Measurements from ENCODE around the gene INTS7.

INTS7 gene, protein sequence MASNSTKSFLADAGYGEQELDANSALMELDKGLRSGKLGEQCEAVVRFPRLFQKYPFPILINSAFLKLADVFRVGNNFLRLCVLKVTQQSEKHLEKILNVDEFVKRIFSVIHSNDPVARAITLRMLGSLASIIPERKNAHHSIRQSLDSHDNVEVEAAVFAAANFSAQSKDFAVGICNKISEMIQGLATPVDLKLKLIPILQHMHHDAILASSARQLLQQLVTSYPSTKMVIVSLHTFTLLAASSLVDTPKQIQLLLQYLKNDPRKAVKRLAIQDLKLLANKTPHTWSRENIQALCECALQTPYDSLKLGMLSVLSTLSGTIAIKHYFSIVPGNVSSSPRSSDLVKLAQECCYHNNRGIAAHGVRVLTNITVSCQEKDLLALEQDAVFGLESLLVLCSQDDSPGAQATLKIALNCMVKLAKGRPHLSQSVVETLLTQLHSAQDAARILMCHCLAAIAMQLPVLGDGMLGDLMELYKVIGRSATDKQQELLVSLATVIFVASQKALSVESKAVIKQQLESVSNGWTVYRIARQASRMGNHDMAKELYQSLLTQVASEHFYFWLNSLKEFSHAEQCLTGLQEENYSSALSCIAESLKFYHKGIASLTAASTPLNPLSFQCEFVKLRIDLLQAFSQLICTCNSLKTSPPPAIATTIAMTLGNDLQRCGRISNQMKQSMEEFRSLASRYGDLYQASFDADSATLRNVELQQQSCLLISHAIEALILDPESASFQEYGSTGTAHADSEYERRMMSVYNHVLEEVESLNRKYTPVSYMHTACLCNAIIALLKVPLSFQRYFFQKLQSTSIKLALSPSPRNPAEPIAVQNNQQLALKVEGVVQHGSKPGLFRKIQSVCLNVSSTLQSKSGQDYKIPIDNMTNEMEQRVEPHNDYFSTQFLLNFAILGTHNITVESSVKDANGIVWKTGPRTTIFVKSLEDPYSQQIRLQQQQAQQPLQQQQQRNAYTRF

DNA sequence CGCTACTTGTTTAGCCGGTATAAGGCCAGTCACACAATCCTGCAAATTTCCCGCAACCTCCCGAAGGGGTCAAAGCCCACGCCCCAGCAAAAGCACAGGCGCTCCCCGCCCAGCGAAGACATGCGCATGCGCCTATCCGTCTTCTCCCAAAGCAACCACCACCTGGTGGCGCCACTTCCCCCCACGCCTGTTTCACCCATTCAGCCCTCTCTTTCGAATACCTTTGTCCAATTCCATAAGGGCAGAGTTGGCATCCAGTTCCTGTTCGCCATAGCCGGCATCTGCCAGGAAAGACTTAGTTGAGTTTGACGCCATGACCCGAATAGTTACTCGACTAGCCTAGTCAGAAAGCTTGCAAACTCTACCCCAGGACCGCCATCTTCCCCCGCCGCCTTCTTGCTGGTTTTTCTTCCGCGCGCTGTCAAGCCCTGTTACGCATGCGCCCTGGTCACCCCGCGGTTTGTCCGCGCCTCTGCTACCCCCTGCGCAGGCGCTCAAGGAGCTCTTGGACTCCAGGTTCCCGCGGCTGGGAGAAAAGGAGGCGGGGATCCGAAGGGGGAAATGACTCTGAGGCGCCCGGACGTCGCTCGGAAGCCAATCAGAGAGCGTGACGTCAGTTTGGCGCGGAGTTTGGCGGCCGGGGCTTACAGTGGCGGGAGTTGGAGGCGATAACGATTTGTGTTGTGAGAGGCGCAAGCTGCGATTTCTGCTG is at the start of gene INTS7, which contains the start of gene DTL:
INTS7 (minus strand) TSS at position 435 of the 712 bp plus-strand sequence; CDS start at position 315, 120 bp downstream.
DTL (plus strand) TSS at position 626 of the 712 bp plus-strand sequence. CDS start 143 bp downstream, outside the sequence.
- peak; percentile 98 for DNase-seq

DNA sequence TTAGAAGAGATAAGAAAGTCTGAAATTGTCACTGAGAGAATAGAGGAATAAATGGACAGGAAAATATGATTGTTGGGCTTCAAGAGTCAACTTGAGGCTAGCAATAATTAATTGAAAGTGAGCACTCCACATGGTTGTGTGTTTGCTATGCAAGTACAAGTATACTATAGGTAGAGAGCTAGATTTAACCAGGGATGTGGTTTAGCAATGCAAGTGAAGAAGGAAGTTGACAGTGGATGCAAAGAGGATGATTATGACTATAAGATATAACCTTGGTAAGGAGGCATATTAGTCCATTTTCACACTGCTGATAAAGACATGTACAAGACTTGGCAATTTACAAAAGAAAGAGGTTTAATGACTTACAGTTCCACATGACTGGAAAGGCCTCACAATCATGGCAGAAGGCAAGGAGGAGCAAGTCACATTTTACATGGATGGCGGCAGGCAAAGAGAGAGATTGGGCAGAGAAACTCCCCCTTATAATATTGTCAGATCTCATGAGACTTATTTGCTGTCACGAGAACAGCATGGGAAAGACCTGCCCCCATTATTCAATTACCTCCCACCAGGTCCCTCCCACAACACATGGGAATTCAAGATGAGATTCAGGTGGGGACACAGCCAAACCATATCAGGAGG is 47.5 kb upstream of the INTS7 start:
- no peak for DNase-seq

DNA sequence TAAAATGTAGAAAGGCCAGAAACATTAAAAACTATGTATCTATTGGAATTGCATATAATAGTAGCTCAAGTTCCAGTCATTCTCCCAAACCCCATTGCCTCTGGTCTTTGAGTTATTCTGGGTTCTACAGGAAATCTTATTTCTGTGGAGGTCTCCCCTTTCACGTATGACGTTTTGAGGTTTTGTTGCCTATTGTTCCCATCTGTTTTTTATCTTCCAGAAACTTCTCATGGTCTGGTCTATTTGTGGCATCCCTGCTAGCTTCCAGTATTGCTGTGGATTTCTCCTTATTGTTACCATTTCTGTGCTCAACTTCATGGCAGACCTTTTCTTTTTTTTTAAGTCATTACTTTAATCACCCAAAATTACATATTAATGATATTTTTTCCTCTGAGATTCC is 43.5 kb upstream of the INTS7 start:
- DNase-seq = no peak

DNA sequence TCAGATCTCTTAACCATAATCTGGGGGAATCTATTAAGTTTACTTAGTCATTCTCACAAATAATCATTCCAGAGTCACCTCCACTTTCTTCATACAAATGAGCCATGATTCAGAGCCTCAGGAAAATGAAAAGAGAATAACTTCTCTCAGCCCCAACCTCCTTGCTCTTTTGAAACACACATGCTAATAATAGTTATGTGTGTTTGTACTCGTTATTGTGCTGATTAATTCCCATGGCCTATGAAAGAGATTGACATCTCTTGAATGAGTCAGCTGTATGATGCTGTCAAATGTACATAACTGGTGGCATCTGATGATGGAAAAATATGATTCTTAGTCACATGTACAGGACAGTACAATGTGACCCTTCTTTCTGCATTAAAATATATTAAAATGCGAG is 41.7 kb upstream of the INTS7 start:
- DNase-seq = no peak

DNA sequence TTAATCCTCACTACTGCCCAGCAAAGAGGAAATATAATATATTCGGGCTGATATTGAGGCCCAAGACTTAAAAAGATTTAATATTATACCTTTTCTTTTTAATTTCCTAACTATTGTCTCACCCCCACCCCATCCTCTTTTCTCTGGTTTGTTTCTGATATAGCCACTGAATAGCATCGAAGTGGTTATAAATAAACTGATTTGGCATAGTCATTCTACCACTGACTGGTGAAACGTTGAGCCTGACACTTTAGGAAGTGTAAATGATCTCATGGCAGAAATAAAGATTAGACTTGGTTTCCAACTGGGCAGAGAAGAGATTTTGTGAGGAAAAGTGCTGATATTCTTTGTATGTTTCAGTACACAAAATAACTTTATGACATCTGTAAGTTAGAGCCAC is 39.5 kb upstream of the INTS7 start:
- DNase-seq = no peak

DNA sequence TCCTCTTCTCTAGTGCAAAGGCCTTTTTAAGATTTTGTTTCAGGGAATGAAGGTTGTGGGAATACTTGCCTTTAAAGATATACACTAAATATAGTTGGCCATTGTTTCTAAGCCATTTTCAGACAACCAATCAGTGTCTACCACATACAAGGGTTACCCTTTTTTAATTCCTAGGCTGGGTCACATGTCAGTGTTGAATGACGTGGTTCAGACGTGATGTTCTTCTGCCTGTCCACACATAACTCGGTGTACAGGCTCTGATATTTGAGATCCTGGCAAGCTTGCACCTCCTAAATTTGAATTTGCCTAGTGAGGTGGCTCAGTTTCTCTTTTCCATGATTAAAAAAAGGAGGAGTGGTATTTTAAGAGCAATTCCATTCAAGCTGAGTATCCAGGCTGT is 39.0 kb upstream of the INTS7 start:
- DNase-seq = no peak

DNA sequence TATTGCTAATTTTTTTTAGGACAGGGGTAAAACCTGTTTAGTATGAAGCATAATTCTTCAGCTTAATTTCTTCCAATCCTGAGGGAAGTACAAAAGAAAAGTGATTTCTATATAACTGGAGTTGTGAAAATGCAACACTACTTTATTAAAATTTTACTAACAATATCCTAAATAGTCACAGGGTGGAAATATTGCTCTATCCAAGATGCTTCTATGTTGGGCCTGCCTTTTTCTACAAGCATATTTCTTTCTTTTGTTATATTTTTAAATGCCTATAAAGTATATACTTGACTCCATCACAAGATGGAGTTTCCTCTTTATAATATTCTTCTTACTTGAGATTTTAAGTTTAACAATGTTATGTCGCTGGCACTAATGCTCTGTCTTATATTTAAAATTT is 38.1 kb upstream of the INTS7 start:
- no peak for DNase-seq

DNA sequence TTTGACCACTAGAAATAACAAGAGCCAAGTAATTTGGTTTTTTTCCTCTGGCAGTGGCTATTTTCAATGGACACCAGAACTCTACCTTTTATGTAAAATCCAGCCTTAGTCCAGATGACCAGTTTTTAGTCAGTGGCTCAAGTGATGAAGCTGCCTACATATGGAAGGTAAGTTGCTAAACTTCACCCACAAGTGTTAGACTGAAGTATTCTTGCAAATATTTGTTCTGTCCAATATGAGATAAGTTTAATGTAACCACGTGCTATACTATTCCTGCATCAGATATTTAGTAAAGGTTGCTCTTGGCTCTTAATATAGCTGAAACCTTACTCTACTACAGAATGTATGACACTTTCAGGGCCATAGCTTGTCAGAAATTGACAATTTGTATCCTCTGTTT is 36.7 kb upstream of the INTS7 start:
- no peak for DNase-seq

DNA sequence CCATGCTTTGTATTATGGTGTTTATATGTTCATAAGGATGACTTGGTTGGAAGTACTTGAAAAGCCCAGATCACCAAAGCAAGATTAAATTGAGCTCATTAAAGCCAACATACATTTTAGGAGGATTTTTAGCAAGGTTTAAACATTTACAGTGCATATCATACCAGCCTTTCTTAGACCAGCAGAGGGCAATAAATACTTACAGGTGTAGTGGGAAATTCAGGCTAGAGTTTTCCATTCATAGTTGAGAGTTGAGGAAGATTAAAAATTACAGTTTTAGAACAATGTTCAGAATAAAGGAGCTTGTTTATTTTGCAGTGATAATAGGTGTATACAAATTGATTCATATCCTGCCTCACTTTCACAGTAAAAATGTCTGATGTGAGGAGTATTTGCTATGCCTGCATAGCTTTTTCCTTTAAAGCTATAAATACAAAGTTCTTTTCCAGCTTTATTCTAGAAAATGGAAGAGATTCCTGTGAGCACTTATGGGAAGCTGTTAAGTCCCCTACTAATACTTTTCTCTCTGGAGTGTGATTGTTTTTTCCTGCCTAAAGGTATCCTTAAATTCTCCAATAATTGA is 35.5 kb upstream of the INTS7 start:
- DNase-seq = no peak

DNA sequence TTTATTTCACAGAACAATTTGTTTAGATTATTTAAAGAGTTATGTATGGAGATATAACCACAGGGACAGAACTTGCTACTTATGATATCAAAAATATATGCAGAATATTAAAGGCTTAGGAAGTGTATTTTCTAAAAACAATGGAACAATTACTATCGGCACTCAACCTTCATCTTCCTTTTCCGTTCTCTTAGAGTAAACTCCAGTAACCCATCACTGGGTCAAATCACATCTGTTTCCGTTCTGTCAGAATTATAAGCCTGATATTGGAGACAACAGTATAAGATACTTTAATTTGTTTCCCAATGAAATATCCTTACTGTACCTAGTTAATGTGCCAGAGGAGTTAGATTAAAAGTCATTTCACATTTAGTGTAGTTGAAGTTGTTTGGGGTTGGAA is 32.4 kb upstream of the INTS7 start:
- DNase-seq = no peak

DNA sequence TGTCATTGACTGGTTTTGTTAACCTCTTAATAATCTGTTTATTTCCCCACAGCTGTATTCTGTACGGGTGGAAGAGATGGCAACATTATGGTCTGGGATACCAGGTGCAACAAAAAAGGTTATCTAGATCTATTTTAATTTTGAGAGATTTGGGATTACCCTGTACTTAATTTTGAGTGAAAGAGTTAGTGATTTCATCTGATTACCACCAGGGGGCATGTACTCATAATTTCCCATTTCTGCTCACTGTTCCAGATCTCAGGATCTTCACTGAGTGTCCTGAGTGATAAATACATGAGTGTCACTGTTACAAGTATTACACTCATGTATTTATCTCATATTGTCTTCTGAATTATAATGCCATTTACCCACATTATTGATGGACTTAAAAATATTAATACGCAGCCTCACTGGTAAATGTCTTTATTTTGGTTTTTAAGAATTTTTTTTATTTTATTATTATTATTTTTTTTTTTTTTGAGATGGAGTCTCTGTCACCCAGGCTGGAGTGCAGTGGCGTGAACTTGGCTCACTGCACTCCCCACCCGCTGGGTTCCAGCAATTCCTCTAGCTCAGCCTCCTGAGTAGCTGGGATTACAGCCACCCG is 27.6 kb upstream of the INTS7 start:
- no peak for DNase-seq

DNA sequence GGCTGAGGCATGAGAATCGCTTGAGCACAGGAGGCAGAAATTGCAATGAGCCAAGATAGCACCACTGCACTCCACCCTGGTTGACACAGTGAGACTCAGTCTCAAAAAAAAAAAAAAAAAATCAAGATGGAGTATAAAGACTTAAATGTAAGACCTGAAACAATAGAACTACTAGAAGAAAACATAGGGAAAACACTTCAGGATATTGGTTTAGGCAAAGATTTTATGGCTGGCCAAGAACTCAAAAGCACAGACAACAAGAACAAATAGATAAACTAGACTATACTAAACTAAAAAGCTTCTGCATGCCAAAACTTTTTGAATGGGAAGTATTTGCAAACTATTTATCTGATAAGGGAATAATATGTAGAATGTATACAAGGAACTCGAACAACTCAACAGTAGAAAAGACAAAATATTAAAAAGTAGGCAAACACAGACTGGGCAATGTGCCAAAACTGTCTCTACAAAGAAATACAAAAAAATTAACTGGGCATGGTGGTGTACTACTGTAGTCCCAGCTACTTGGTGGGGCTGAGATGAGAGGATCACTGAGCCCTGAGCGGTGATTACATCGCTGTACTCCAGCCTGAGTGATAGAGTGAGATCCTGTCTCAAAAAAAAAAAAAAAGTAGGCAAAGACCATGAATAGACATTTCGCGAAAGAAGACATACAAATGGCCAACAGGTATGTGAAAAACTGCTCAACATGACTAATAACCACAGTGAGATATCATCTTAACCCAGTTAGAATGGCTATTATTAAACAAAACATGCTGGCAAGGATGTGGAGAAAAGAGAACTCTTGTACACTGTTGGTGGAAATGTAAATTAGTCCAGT is 25.5 kb upstream of the INTS7 start:
- no peak for DNase-seq

DNA sequence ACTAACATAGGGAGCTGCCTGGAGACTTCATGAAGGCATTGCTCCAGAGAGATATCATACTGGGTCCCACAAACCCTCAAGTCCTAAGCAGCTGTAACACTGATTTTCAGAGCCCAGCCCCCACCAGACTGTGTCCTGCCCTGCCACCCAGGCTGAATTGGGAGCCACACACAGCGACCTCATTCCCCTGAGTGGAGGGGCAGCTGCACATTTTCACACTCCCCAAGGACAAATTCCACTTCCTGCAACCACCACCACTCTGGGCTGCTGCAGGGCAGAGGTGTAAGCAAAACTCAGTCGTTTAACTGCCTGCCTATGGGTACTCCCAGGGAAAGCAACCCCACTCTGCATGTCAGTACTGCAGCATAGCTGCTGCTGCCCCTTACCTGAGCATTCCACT is 20.0 kb upstream of the INTS7 start:
- DNase-seq = no peak

DNA sequence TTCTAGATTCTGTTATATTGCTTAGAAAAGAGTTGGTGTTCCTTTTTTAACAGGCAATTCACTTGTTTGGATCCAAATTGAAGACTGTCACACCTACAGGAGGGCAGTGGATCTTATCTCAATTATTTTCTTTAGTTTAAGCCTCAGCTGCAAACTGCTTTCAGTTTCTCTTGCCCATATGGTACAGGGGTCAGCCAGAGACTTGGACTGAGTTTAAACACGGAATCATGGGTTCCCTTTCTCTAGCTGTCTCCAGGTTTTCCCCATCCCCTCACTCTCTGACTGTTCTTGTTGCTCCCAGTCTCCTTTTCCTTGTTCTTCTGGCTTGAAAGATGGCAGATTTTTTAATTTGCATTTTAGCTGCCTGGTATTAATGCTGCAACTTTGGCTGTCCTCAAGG is 18.6 kb upstream of the INTS7 start:
- DNase-seq = no peak

DNA sequence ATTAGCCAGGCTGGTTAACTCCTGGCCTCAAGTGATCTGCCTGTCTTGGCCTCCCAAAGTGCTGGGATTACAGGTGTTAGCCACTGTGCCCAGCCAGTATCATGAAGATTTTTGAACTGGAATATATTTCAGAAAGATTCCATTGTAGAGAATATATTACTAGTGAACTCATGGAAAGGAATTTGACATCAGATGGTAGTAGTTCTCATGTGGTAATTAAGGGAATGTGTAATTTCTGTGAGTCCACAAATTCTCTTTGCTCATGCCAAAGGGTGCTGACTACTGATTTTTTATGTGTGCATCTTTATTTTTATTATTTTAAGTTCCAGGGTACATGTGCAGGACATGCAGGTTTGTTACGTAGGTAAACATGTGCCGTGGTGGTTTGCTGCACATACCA is 10.6 kb upstream of the INTS7 start:
- DNase-seq = no peak

DNA sequence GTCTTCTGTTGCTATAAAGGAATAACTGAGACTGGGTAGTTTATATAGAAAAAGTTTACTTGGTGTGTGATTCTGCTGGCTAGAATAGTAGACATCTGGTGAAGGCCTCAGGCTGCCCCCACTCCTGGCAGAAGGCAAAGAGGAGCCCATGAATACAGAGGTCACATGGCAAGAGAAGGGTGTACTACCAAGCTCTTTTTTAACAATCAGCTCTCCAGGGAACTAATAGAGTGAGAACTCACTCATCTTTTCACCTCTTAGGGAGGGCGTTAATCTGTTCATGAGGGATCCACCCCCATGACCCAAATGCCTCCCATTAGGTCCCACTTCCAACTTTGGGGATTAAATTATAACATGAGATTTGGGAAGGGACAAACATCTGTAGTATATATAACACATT is 9.5 kb upstream of the INTS7 start:
- DNase-seq = no peak

DNA sequence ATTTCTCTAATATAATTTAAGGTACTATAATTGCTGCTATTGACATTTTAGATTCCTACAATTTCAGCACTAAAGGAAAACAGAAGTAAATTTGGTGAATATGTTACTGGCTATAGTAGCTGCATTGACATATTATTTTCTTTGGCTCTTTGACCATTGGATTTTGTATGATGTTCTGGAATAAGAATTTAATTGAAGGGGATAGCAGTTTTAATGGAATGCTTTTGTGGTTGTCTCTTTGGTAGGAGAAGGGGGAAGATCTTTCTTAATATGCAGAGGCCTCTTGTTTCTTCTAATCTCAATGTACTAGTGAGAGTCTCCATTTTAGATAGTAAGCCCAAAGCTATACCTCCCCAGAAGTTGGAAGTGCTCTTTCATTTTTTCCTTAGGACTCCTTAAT is 7.1 kb upstream of the INTS7 start:
- DNase-seq = no peak

DNA sequence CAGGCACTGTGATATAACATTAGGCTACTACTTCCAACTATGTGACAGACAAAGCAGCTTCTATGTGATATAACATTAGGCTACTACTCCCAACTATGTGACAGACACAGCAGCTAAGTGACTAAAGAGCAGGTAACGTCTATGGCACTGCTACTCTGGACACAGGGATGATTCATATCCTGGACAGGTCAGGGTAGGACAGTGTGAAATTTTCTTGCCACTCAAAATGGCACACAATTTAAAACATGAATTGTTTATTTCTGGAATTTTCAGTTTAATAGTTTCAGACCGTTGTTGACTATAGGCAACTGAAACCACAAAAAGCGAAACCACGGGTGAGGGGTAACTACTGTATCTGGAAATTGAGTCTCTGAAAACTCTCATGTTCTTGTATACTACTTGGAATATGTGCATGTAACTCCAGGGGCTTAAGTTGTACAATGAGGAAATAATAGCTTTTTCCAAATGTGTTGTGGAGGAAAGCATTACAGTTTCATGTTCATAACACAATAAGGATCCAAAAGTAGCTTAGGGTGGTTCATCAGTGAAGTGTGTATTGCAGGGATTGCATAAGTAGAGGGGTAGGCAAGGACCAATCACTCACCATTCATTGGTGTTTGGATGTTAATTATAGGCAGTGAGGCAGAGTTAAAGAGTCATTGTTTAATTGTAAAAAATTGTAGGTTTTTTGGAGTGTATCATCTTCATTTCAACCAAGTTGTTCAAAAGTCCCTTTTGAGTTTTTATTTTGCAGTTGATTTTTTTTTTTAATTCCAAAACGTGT is 5.5 kb upstream of the INTS7 start:
- no peak for DNase-seq

DNA sequence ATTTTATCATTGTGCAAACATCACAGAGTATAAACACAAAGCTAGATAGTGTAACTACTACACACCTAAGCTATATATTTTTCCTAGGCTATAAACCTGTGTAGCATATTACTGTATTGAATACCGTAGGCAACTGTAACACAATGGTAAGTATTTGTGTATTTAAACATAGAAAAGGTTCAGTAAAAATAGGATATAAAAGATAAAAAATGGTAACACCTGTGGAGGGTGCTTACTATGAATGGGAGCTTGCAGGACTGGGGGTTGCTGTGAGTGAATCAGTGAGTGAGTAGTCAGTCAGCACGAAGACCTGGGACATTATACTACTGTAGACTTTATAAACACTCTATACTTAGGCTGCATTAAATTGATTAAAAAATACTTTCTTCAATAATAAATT is 4.3 kb upstream of the INTS7 start:
- no peak for DNase-seq

DNA sequence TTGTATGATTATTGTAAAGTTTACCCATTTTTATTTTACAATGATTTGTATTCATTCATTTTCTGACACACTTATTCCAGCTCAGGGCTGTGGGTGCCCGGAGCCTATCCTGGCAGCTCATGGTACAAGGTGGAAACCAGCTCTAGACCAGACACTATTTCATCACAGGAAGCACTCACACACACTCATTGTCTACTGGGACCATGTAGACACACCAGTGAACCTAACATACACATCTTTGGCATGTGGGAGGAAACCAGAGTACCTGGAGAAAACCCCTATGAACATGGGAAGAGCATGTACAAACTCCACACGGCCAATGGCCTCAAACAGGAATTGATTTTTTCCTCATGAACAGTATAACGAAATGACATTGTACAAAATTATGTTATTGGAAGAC is 2.5 kb upstream of the INTS7 start:
- no peak for DNase-seq

All from T1000 (cell line).